ENCODE results near the gene RCOR1. TPM values are rescaled to one million over a fixed set of nuclear protein-coding genes. Genes with fewer than 3 reads are reported as not detected.
"Not testable (repeated sequence)": the region's sequence is repeated elsewhere in the genome, so short reads cannot be mapped to it uniquely, and the experiment has no call there.

The RCOR1 gene
- total RNA-seq, 2 experiments from 2014 or later, result 22.1 to 23.4 TPM

DNA sequence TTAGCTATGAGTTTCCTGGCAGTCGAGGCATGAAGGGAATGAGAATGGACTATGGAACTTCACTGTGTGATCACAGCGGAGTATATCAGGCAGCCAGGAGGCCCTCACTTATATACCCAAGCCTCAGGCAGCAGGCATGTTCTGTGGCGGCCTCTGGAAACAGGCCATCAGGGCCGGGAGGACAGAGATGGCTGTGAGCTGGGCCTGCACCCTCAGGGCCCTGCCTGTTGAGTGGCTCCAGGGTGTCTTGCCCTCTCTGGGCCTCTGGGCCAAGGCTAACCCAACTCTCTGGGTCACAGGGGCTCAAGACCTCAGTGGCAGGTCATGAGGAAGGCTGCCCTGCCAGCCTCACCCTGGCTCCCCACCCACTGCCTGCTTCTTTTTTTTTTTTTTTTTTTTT lies 33.9 kb upstream of the RCOR1 start:
- H3K27ac Mint-ChIP-seq, result no peak overlapping the region
- no peaks in the 10 kb centered on the region for H3K36me3 Mint-ChIP-seq (ENCODE audit: low read depth)
- peaks cover 3% of the 10 kb centered on the region for H3K4me1 Mint-ChIP-seq
- H3K4me3 Mint-ChIP-seq, result no peak overlapping the region
- DNase-seq, result no peak
- H3K27me3 Mint-ChIP-seq, result no peaks in the 10 kb centered on the region
- POLR2A ChIA-PET, result no interaction called here
- no peaks in the 10 kb centered on the region for H3K9me3 Mint-ChIP-seq
- CTCF ChIA-PET, result interaction anchor here (0.6 to 0.9 kb wide), 2 partner anchors 8 to 34 kb away, joined by 3 read pairs; no protein-coding TSS in a partner anchor

- no peaks in the 10 kb centered on the region for H3K36me3 Mint-ChIP-seq (ENCODE audit: low read depth)
- CTCF ChIA-PET, result interaction anchor here (1.3 kb wide), 1 partner anchor 36 kb away, joined by 5 read pairs; no protein-coding TSS in a partner anchor
- no peaks in the 10 kb centered on the region for H3K9me3 Mint-ChIP-seq
- DNase-seq, result no peak
- peaks cover 4% of the 10 kb centered on the region for H3K4me1 Mint-ChIP-seq
- no peaks in the 10 kb centered on the region for H3K27me3 Mint-ChIP-seq
- POLR2A ChIA-PET, result no interaction called here
- H3K27ac Mint-ChIP-seq, result no peak overlapping the region
- H3K4me3 Mint-ChIP-seq, result no peak overlapping the region
Measured at GRCh38 chr14:102560458-102561261, 31.8 kb upstream of the RCOR1 start.

GRCh38 chr14:102565331-102565887 lies 27.0 kb upstream of the RCOR1 start:
- no peak overlapping the region for H3K4me3 Mint-ChIP-seq
- DNase-seq, result no peak
- ChIA-PET CTCF (interaction anchor here (0.7 to 1.5 kb wide), 4 partner anchors 8 to 41 kb away, joined by 3 to 6 read pairs (median 3); no protein-coding TSS in a partner anchor), POLR2A (no interaction called here)
- H3K27ac Mint-ChIP-seq, result no peak overlapping the region
- H3K36me3 Mint-ChIP-seq (ENCODE audit: low read depth), result no peaks in the 10 kb centered on the region
- H3K4me1 Mint-ChIP-seq, result peaks cover 20% of the 10 kb centered on the region
- no peaks in the 10 kb centered on the region for H3K27me3 Mint-ChIP-seq
- H3K9me3 Mint-ChIP-seq, result no peaks in the 10 kb centered on the region

- Mint-ChIP-seq H3K4me3 (no peak overlapping the region), H3K9me3 (no peaks in the 10 kb centered on the region), H3K4me1 (peaks cover 20% of the 10 kb centered on the region), H3K36me3 (ENCODE audit: low read depth) (no peaks in the 10 kb centered on the region), H3K27ac (no peak overlapping the region), H3K27me3 (no peaks in the 10 kb centered on the region)
- DNase-seq, result no peak
- POLR2A ChIA-PET, result interaction anchor here (1.2 kb wide), 1 partner anchor 203 kb away, joined by 4 read pairs; the partner anchor contains the start of genes CINP and TECPR2
- CTCF ChIA-PET, result interaction anchor here (0.7 to 1.5 kb wide), 3 partner anchors 9 to 41 kb away, joined by 3 to 4 read pairs (median 3); no protein-coding TSS in a partner anchor
Measured at GRCh38 chr14:102565959-102566358, 26.5 kb upstream of the RCOR1 start.

DNA sequence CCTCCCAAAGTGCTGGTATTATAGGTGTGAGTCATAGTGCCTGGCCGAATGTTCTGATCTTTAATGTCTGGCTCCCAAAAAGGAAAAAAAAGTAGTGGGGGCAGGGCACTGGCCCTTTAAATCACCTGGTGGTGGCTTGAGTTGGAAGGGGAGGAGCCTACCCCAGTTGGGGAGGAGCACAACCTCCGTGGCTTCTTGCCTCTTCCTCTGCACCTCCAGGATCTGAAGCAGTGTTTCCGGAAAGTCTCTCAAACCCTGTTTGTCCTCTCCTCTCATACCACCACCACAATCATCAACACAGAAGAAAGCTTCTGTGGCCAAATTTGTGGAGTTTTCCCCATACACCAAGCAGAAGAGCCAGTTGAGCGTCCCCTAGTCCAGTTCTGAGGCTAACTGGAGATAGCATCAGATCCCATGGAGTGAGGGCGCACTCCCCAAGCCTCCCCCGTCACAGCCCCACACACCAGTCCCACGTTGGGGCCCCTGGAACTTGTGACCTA lies 24.3 kb upstream of the RCOR1 start:
- Mint-ChIP-seq H3K27me3 (peaks cover under 1% of the 10 kb centered on the region), H3K4me1 (peaks cover 21% of the 10 kb centered on the region), H3K9me3 (no peaks in the 10 kb centered on the region), H3K4me3 (peak overlapping the region; percentile 24), H3K36me3 (ENCODE audit: low read depth) (no peaks in the 10 kb centered on the region), H3K27ac (peak overlapping the region; percentile 86)
- CTCF ChIA-PET, result interaction anchor here (0.7 to 1.3 kb wide), 3 partner anchors 13 to 43 kb away, joined by 3 to 6 read pairs (median 3); no protein-coding TSS in a partner anchor
- DNase-seq, result peak; percentile 70
- POLR2A ChIA-PET, result interaction anchor here (0.7 to 2.6 kb wide), 4 partner anchors 23 to 428 kb away, joined by 3 to 9 read pairs (median 6); no protein-coding TSS in a partner anchor

DNA sequence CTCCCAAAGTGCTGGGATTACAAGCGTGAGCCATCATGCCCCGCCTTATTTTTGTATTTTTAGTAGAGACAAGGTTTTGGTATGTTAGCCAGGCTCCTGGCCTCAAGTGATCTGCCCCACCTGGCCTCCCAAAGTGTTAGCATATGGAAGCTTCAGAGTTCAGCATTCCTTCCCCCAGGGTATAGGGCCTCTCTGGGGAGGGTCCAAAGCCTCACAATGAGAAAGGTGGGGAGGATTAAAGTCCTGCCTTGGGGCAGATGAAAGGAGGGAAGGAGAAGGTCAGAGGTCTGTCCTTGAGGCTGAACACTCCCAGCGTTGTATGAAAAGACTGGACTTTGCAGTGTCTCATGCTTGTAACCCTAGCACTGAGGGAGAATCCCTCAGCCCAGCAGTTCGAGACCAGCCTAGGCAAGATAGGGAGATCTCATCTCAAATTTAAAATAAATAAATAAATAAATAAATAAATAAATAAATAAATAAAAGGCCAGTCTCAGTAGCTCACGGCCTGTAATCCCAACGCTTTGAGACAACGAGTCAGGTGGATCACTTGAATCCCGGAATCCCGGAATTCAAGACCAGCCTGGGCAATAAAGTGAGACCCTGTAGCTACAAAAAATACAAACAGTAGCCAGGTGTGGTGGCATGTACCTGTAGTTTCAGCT lies 22.0 kb upstream of the RCOR1 start:
- Mint-ChIP-seq H3K36me3 (ENCODE audit: low read depth) (no peaks in the 10 kb centered on the region), H3K9me3 (no peaks in the 10 kb centered on the region), H3K27ac (no peak overlapping the region), H3K4me1 (peaks cover 22% of the 10 kb centered on the region), H3K4me3 (no peak overlapping the region), H3K27me3 (peaks cover 8% of the 10 kb centered on the region)
- ChIA-PET CTCF (interaction anchor here (0.7 to 2.3 kb wide), 3 partner anchors 24 to 426 kb away, joined by 4 to 7 read pairs (median 5); no protein-coding TSS in a partner anchor), POLR2A (interaction anchor here (1.2 kb wide), 1 partner anchor 16 kb away, joined by 3 read pairs; no protein-coding TSS in a partner anchor)
- DNase-seq, result no peak

- H3K4me3 Mint-ChIP-seq, result no peak overlapping the region
- no peaks in the 10 kb centered on the region for H3K36me3 Mint-ChIP-seq (ENCODE audit: low read depth)
- no peak for DNase-seq
- H3K9me3 Mint-ChIP-seq, result no peaks in the 10 kb centered on the region
- H3K27ac Mint-ChIP-seq, result no peak overlapping the region
- H3K27me3 Mint-ChIP-seq, result peaks cover 10% of the 10 kb centered on the region
- ChIA-PET CTCF (interaction anchor here (1.1 to 2.3 kb wide), 2 partner anchors 24 to 133 kb away, joined by 5 to 7 read pairs; no protein-coding TSS in a partner anchor), POLR2A (interaction anchor here (1.2 kb wide), 1 partner anchor 16 kb away, joined by 3 read pairs; no protein-coding TSS in a partner anchor)
- peaks cover 19% of the 10 kb centered on the region for H3K4me1 Mint-ChIP-seq
Measured at GRCh38 chr14:102571043-102571442, 21.4 kb upstream of the RCOR1 start.

DNA sequence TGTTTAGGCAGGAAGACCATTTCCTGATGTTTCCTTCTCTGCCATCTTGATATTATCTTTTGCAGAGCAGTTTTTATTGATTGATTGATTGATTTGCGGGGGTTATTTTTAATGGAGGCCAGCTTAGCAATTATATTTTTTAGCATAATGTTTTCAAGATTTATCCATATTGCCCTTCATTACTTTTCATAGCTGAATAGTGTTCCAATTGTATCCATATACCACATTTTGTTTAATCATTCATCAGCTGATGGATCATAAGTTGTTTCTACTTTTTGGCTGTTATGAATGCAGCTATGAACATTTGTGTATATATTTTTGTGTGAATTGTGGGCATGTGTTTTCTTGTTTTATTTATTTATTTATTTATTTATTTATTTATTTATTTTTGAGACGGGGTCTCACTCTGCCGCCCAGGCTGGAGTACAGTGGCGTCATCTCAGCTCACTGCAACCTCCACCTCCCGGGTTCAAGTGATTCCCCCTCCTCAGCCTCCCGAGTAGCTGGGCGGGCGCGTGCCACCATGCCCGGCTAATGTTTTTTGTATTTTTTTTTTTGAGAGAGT lies 20.9 kb upstream of the RCOR1 start:
- POLR2A ChIA-PET, result interaction anchor here (1.2 kb wide), 1 partner anchor 17 kb away, joined by 3 read pairs; no protein-coding TSS in a partner anchor
- no peaks in the 10 kb centered on the region for H3K9me3 Mint-ChIP-seq
- no peak overlapping the region for H3K27ac Mint-ChIP-seq
- H3K4me1 Mint-ChIP-seq, result peaks cover 19% of the 10 kb centered on the region
- no peaks in the 10 kb centered on the region for H3K36me3 Mint-ChIP-seq (ENCODE audit: low read depth)
- peaks cover 10% of the 10 kb centered on the region for H3K27me3 Mint-ChIP-seq
- DNase-seq, result no peak
- H3K4me3 Mint-ChIP-seq, result no peak overlapping the region
- CTCF ChIA-PET, result interaction anchor here (1.1 to 2.3 kb wide), 2 partner anchors 23 to 133 kb away, joined by 5 to 7 read pairs; no protein-coding TSS in a partner anchor

DNA sequence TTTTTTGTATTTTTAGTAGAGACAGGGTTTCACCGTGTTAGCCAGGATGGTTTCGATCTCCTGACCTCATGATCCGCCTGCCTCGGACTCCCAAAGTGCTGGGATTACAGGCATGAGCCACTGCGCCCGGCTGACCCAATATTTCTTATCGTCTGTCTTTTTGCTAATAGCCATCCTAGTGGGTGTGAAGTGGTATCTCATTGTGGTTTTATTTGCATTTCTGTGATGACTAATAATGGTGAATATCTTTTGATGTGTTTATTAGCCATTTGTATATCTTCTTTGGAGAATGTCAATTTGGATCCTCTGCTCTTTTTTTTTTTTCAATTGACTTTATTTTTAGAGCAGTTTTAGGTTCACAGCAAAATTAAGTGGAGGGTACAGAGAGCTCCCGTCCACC lies 19.3 kb upstream of the RCOR1 start:
- DNase-seq; H3K27ac Mint-ChIP-seq; CTCF ChIA-PET; H3K36me3 Mint-ChIP-seq (ENCODE audit: low read depth); H3K9me3 Mint-ChIP-seq; POLR2A ChIA-PET; H3K4me3 Mint-ChIP-seq: not testable (repeated sequence)
- H3K4me1 Mint-ChIP-seq, result peaks cover 12% of the 10 kb centered on the region
- peaks cover 10% of the 10 kb centered on the region for H3K27me3 Mint-ChIP-seq

GRCh38 chr14:102573591-102574046 lies 18.8 kb upstream of the RCOR1 start:
- ChIA-PET CTCF (no interaction called here), POLR2A (no interaction called here)
- DNase-seq, result no peak
- peaks cover 7% of the 10 kb centered on the region for H3K4me1 Mint-ChIP-seq
- H3K9me3 Mint-ChIP-seq, result no peaks in the 10 kb centered on the region
- no peaks in the 10 kb centered on the region for H3K36me3 Mint-ChIP-seq (ENCODE audit: low read depth)
- no peak overlapping the region for H3K4me3 Mint-ChIP-seq
- peaks cover 10% of the 10 kb centered on the region for H3K27me3 Mint-ChIP-seq
- H3K27ac Mint-ChIP-seq, result no peak overlapping the region

DNA sequence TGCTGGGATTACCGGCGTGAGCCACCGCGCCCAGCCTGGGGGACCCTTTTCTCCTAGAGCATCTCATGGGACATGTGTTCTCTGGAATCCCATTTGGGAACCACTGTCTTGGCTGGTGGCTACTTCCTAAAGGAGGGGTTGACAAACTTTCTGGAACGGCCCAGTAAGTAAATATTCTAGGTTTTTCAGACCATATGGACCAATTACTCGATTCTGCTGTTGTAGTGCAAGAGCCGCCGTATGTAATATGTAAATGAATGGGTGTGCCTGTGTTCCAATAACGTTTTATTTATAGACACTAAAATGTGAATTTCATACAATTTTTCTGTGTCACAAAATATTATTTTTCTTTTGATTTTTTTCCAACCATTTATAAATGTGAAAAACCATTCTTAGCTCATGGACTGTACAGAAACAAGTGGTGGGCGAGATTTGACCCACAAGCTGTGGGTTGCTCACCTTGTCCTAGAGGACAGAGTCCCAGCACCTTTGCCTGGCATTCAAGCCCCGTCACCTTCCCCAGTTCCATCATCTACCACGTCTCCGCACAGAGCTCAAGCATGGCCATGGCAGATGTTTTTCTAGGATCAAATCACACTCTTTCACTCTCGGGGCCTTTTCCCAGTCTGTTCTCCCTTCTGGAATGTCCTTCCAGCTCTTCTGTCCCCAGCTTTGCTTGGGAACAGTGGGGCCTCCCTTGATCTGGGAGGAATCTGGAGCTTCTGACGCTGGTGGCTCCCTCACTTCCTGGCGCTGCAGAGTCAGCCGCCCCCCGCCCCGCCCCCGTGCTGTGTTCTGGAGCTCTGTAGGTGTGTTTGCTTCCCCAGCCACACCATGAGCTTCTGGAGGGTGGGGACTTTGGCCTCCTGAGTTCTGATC lies 17.9 kb upstream of the RCOR1 start:
- Mint-ChIP-seq H3K4me3 (no peak overlapping the region), H3K27ac (no peak overlapping the region), H3K9me3 (no peaks in the 10 kb centered on the region), H3K4me1 (peaks cover 5% of the 10 kb centered on the region), H3K27me3 (peaks cover 10% of the 10 kb centered on the region), H3K36me3 (ENCODE audit: low read depth) (no peaks in the 10 kb centered on the region)
- DNase-seq, result no peak
- ChIA-PET POLR2A (interaction anchor here (0.9 kb wide), 1 partner anchor 17 kb away, joined by 5 read pairs; no protein-coding TSS in a partner anchor), CTCF (interaction anchor here (1.6 kb wide), 1 partner anchor 9 kb away, joined by 3 read pairs; no protein-coding TSS in a partner anchor)

Data from activated CD4-positive, alpha-beta memory T cell treated with anti-CD3 and anti-CD28 coated beads, Interleukin-2, amount 10 ng/mL, durations not matched to agents 7 days and 5 days (primary cell).